UCSD-AML1 (cell line): ENCODE data around the gene CARS1.

Experiments
- DNase-seq: peaks from one replicate; lab custom pipeline; 2025; ENCODE audit not compliant: unreplicated experiment; lab: John Stamatoyannopoulos, UW

The CARS1 gene

DNA sequence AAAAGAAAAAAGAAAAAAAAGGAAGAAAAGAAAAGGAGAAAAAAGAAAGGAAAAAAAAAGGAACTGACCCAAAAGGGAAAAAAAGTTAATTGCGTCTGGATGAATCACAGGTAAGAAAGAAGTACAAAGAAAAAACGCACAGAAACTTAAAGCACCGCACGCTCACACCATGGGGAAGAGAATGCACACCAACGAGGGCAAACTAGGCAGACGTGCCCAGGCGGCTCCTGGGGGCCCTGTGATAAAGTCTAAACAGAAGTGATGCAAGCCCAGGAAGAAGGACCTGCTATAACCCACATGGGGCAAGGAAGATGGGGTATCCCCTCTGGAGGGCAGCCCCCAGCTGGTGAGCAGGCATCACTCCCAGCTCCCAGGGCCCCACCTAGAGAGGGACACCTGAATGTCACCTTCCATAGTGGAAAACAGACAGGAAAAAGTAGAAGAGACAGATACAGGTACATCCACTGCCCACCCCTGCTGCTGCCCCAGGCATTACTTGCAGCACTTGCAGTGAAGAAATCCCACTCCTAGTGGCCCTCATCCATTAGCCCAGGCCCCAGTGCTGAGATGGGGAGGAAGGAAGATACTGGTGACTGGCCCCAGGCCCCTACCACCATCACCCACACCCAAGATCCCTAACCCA is 94.0 kb downstream of the CARS1 start:
- DNase-seq, result no peak

DNA sequence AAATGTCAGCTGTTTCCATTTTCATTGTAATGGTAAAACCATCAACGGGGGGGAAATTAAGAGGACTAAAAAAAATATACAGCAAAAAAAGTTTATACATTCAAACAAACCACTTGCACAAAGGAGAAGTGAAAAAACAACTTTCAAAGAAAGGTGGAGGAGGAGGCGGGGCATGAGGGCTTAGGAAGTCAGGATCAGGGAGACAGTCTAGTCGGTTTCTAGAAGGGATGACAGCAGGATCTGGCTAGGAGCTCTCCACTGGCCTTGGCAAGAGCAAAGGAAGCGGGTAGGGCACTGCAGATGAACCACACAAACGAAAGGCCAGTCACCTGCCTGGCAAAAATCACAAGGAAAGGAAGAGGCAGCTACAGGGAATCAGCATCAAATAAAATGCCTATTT is 96.1 kb downstream of the CARS1 start:
- DNase-seq, result no peak

DNA sequence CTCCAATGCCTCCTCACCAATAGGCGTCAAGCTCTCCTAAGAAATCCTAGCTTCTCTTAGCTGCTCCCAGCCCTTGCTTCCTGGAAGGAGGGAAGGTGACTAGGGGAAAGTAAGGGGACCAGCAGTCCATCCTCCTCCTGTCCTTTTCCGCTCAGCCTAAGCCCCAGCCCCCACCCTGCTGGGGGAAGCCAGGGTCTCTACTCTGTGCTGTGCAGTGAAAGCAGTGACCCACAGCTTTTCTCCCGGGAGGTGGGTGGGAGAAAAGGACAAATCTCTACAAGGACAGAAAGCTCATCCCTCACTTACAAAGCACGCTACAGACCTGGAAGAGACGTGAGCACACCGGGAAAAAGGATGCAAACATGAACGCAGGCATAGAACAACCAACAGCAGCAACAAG is 97.1 kb downstream of the CARS1 start:
- no peak for DNase-seq

DNA sequence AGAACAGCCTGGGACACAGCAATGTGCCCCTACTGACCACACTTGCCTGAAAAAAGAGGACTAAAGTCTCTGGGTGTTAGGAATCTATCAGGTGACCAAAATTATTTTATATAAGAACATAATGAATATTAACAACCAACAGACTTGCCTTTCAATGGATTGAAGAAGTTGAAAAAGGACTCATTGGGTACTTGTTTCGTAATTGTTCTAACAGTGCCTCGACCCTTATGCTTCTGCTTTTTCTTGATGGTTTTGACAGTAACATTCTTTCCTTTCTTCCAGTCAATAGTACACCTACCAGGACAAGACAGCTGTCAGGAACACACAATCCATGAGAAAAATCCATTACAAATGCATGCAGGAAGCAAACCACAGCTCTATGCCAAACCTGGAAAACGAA is 99.0 kb downstream of the CARS1 start:
- DNase-seq, result no peak

DNA sequence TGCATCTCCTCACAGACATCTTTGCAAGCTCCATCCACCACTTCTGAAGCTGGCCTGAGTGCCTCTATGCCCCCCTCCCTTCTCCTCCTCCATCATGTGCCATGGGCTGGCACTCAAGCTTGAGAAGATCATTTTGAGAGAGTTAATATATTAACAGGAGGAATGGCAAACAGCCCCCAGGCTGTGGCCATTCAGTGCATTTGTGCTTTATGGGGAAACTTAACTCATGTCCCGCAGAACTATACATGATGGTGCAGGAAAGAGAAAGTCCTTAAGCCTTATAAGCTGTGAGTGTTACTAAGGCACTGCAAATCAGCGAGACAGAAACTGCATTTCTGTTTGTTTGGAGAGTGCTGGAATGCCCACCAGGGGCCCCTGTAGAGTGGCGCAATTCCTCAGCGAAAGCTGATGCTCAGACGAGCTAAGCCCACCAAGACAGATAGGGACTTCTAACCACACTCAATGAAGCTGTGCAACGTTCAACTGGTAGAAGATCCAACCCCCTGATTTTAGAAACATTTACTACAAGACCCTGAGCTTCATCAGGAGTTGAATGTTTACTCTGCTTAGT is 101.2 kb downstream of the CARS1 start:
- DNase-seq, result no peak

DNA sequence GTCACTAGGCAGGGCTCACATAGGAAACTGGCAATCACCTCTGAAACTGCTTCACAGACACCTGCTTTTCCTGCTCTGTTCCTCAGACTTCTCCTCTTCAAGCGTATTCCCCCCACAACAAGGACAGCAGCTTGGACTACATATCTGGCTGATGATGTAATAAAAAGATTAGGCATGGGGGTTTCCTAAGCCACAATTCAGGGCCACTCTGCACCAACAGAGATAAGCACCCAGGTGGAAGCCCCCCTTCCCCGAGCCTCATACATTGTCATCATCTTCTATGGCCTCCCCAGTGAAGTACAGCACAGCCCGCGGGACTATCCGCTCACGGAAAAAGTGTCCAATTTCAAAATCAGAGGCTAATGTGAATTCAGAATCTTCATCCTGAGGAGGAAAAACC is 103.0 kb downstream of the CARS1 start:
- no peak for DNase-seq

DNA sequence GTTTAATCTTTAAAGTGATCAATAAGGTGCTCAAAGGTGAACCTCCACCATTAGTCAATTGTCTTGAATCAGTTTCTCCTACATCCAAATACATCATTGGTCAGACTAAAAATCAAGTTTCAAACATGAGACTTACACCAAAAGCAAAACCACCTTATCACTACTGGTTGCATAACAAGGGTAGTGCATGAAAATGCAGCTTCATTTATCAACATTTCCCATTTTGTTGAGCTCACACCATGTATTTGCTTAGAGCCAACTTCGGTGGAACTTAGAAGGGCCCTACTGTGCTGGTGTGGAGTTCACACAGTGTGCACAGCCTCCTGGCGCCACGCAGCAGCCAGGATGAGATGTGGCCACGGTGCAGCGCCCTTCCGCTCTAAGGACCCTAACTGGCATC is 104.9 kb downstream of the CARS1 start:
- no peak for DNase-seq

DNA sequence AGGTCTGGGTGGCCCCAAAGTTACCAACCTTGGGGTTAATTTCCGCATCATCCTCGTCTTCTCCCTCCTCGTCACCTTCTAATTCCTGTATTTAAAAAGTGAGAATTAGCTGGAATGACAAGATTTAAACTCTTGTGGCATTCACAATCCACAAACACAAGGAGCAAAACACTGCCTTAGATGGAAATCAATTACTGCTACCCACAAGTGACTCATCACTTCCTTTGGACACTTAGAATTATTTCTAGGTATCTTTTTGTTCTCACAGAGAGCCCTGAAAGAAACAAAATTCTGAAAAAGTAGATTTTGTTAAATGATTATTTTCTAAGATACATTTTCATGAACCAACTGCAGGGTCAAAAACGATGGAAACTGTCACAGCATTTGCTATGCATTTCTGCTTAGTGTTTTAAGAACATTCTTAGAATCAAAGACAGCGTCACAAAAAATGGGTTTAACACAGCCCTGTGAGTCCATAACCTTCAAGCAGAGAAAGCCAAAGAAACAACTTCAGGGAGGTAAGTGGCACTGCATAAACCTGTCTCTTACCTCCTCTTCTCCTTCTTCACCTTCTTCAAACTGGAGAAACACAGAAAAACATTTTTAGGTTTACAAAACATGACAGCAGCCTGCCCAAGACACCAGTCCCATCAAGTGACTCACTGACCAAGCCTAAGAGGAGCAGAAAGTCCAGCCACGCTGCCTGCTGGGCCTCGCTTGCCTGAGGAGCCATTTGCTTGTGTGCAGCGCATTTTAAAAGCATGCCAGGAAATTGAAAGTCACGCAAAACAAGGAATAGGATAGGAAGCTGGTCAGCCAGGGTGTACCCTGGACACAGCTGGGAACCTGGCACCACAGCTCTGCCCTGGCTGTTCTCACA is 105.8 kb downstream of the CARS1 start:
- DNase-seq, result no peak
